NCI-H69 (cell line): ENCODE results near the gene XIRP1.
A peak's percentile ranks its signal among the peaks of the same experiment; 100 is the strongest.

Experiments
- DNase-seq: peaks from one replicate; lab custom pipeline; 2025; lab: John Stamatoyannopoulos, UW

Gene XIRP1

GRCh38 chr3:39208463-39209055, 16.2 kb upstream of the XIRP1 start:
- peak; percentile 56 for DNase-seq

DNA sequence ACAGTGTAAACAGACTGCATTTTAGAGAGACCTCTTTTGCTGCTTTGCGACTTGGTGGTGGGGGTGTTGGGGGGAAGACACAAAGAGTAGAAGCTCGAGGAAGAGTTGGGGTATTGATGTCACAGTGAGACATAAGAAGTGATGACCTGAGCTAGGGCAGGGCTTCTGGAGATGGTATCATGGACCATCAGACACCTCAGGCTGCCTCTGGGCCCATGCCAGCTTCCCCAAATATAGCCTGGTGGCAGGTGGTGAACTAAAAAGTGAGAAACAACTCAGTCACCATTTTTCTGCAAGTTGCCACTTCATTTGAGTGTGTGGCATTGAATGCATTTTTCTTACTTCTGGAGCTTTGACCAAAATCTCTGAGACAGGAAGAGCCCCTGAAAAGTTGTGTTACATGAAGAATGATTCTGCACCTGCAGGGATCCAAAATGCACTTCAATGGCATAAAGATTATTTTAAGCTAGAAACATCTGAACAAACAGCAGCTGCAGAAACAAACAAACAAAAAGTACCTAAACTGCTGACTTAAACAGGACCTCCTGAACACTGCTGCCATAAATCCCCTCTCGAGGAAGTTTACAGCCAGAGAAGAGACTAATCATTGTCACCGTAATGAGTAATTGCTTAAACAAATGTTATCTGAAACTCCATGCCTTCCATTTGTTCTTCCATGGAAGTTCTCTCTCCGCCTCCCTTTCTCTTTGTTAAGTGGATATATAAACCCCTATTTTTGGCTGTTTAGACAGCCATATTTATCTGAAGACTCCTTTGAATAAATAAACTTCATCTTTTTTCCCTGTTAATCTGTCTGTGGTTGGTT, 15.2 kb upstream of the XIRP1 start:
- DNase-seq = peak; percentile 48

GRCh38 chr3:39205919-39206516, 13.6 kb upstream of the XIRP1 start:
- no peak for DNase-seq

DNA sequence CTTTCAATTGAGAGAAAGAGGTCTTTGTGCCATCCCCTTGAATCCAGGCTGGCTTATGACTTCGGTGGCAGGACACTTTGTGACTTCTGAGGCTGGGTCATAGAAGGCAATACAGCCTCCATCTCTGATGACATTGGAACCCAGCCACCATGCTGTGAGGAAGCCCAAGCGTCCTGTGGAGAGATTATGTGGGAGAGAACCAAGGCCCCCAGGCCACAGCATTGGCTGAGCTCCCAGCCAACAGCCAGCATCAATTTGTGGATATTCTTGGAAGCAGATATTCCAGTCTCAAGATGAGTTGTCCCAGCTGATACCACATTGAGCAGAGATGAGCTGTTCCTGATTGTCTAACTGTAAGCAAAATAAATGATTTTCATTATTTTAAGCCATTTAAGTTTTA, 12.7 kb upstream of the XIRP1 start:
- peak; percentile 6 for DNase-seq

- DNase-seq = no peak
Observed at GRCh38 chr3:39203860-39204259, 11.5 kb upstream of the XIRP1 start.

DNA sequence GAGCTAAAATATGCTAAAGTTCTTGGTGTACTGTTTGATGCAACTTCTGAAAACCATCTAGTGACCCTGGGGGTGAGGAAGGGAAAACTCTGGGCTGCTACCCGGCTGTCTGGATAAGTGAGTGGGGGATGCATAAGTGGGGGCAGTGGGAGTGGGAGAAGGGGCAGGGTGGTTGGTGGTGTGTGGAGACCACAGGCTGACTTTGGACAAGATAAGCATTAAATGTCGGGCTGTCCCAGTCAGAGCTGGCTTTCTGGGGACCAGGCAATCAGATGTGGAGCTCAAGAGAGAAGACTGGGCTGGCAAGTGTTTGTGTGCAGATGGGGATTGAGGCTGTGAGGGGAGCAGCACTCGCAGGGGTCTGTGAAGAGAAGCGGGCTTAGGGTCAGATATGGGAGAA, 11.0 kb upstream of the XIRP1 start:
- no peak for DNase-seq

DNA sequence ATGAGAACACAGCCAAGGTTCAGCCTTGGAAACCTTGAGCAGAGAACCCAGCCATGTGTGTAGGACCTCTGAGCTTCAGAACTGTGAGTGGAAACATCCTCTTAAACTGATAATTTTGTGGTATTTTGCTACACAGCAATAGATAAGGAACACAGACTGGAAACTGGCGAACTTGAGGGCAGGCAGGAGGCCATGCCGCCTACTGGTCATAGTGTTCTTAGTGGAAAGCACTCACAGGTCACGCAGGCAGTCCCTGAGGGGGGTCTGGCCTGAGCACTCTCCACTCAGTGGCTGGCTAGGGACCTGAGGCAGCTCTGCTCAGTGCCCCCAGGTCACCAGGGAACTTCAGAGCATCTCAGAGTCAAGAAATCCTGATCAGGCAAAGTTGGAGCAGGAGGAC, 9.7 kb upstream of the XIRP1 start:
- no peak for DNase-seq

- DNase-seq = peak; percentile 79
Observed at GRCh38 chr3:39196671-39197356, 4.4 kb upstream of the XIRP1 start.

DNA sequence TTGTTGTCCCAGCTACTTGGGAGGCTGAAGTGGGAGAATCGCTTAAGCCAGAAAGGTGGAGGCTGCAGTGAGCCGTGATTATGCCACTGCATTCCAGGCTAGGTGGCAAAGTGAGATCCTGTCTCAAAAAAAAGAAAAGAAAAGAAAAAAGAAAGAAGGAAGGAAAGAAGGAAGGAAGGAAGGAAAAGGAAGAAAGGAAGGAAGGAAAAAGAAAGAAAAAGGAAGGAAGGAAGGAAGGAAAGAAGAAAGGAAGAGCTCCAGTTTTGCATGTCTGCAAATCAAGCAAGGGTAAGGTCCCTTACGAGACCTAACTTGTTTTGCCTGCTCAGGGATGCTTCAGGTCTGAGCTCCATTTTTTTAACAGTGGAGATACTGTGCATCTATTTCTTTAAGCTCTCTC, 3.6 kb upstream of the XIRP1 start:
- no peak for DNase-seq

- no peak for DNase-seq
Observed at GRCh38 chr3:39193391-39193790, 996 bp upstream of the XIRP1 start.

DNA sequence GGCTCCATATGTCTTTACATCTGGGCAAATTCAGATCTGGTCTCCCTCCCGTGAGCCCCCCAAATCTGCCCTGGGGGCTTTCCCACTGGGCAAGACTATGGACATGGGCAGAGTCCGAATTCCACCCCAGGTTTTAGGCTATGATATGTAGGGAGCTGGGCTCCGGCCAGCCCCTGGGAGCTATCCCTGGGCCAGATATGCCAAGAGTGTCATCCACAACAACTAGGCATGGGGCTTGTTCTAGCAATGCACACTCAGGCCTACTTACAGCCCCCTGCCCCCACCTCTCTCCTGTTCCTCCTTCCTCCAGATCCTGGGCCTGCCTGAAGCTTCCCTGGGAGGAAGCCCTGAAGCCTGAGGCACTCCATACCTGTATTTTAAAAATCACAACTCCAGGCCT, 622 bp downstream of the XIRP1 start:
- no peak for DNase-seq

DNA sequence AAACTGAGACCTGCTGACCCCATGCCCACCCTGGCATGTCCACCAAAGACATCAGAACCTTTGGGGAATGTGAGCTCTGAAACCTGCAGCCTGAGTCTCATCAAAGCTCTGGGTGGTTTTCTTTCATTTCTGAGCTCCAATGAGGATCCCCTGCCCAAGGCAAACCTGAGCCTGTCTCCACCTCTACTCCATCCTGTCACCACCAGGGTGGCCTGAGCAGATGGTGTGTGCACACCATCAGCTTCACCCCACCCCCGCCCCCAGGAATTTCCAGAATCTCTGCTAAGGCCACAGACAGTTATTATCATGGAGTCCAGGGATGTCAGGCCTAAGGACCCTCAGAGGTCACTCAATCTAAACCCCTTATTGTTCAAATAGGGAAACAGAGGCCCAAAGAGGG, 1.3 kb downstream of the XIRP1 start:
- DNase-seq = peak; percentile 40

GRCh38 chr3:39190281-39191025, 1.9 kb downstream of the XIRP1 start:
- DNase-seq = no peak

GRCh38 chr3:39189959-39190269, 2.5 kb downstream of the XIRP1 start:
- peak; percentile 67 for DNase-seq

- DNase-seq = no peak
Observed at GRCh38 chr3:39189150-39189958, 3.0 kb downstream of the XIRP1 start.

DNA sequence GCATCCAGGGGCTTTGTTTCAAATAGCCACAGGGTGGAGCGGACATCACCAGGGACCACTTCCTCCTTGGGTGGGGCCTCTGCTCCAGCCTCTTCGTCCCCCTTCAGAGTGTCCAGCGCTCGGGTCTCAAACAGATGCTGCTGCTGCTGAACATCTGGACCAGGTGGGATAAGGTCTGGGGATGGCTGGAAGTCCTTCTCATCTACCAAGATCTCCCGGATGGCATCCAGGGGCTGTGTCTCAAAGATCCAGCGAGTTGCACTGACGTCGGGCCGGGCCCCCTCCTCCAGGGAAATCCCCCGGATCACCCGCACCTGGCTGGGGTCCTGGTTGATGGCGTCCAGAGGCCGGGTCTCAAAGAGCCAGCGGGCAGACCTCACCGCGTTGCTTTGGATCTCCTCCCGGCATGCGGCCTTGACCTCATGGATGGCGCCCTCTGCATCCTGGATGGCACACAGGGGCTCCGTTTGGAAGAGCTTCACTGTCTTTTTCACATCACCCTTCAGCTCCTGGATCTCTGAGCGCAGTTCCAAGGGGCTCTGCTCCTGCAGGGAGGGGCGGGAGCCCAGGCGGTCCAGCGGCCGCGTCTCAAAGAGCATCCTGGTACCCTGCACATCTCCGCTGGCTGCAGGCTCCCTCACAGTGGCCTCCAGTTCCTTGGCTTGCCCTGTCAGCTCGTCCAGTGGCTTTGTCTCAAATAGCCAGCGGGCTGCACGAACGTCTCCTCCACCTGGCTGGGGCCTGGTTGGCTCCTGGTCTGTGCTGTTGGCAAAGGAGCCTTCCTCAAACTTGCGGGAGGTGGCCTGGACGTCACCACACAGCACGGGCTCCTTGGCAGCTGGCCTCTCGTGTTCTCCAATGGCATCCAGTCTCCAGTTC, 3.9 kb downstream of the XIRP1 start:
- no peak for DNase-seq

DNA sequence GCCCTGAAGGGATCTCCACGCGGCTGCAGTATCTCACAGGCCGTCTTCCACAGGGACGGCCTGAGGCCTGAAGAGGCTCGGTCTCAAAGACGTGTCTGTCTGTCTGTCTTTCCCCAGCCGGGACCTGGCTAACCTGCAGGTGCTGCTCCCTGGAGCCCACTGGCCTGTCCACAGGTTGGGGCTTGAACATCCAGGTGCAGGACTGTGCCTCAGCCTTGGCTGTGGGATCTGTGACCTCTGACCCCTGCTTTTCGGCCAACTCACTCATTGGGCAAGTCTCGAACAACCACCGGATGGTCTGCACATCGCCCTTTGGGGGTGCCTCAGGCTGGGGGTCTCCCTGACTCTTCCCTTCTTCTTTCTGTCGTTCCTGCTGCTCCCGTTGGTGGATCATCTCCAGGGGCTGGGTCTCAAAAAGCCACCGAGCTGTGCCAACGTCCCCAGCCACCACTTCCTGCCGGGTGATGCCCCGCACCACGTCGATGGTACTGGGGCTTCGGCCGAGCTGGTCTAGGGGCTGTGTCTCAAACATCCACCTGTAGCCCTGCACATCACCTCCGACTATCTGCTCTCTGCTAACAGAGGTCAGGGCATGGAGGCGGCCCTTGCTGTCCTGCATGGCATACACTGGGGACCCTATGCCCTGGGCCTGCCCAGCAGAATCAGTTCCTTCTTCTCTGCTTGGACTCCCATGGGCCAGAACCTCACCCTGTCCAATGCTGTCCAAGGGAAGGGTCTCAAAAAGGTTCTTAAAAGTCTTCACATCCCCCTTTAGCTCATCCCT, 4.8 kb downstream of the XIRP1 start:
- DNase-seq = no peak

DNA sequence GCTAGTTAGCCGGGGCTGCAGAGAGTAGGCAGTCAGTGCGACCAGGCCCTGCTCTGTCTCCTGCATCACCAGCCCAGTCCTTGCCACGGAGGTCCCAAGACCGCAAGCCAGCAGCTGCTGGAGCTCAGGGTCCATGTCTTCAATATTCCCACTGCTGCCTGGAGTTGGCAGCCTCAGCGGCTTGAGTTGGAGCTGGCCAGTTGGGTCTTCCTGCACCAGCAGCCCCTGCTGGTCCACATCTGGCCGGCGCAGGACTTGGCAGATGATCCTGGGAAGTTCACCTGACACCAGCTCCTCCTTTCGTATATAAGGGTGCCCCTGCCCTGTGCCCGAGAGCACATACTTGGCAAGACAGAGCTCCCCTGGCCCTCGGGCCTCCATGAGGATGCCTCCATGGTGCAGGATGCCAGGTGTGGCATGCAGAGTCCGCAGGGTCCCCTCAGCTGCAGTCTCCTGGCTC, 5.7 kb downstream of the XIRP1 start:
- DNase-seq = no peak

GRCh38 chr3:39185959-39186691, 6.3 kb downstream of the XIRP1 start:
- no peak for DNase-seq
